Colonic mucosa (tissue), 4 donors: ENCODE measurements around the gene MOB3B. TPM values are rescaled to one million over a fixed set of nuclear protein-coding genes. Genes with fewer than 3 reads are reported as not detected.

Experiments used
- DNase-seq: peaks from one replicate; pipeline ENCODE4 v3.0.0-alpha.2; 2020
- H3K27ac ChIP-seq: fragments of 200-600 bp; one replicate; pipeline ENCODE4 v1.8.0; 2021
- H3K27me3 ChIP-seq: fragments of 200-600 bp; one replicate; pipeline ENCODE4 v1.8.0; 2021
- H3K36me3 ChIP-seq: fragments of 200-600 bp; one replicate; pipeline ENCODE4 v1.8.0; 2021
- H3K4me1 ChIP-seq: fragments of 200-600 bp; one replicate; pipeline ENCODE4 v1.8.0; 2021; ENCODE audit warnings: mild to moderate bottlenecking
- H3K4me3 ChIP-seq: fragments of 200-600 bp; one replicate; pipeline ENCODE4 v1.8.0; 2021
- H3K9ac ChIP-seq, 2 donors: one replicate each; pipeline ENCODE4 v1.7.0; 2013; ENCODE audit warnings: control low read depth in 2 of 2, low read depth in 2 of 2, low read length in 2 of 2
- H3K9me3 ChIP-seq: fragments of 200-600 bp; one replicate; pipeline ENCODE4 v1.8.0; 2021
- intact Hi-C: fragments of 100-400 bp; cut with DNase I; formaldehyde crosslinking; loops from one replicate; pipeline ENCODE4 v1.14.1; 2022
- total RNA-seq, 2 donors: library from RNA; stranded (reverse); fragmentation: NEBNext Ultra II Directional in 1 of 2; extraction: Animal tissue kit (Norgen Biotek cat#: 25700) in 1 of 2; gene quantifications; one replicate each; pipeline ENCODE4 v1.2.1, GENCODE V29; 2021
- TF ChIP-seq, protein P1 (sequence below): fragments of 200-600 bp; IDR thresholded peaks from one replicate; pipeline ENCODE4 v1.8.0; 2022; ENCODE audit warnings: antibody characterized with exemption, mild to moderate bottlenecking
- donor health status: healthy.
- donor health status: DM: no; HTN: no; CAD: no.
- donor health status: DM: no; HTN: no; CAD: no.

Gene MOB3B
- total RNA-seq, 2 donors from 2014 or later, result 35.8 to 39.6 TPM

DNA sequence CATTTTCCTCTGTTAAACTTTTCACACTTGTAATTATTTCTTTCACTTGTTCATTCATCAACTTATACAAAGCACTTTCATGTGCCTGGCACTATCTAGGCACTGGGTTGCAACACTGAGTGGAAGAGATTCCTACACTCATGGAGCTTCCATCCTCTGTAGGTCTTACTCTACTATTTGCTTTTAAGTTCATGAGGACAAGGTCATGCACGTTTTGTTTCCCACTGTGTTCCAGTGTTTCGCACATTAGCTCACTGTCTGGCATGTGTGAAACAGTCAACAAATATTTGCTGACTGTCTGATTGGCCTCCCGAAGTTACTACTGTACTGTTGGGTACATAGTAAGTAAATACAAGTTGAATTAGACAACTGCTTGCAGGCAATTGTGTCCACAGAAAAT is 93.4 kb downstream of the MOB3B start:
- Histone ChIP-seq H3K9ac (no peak overlapping the region), H3K36me3 (no peaks in the 10 kb centered on the region), H3K9me3 (no peaks in the 10 kb centered on the region), H3K27ac (no peak overlapping the region), H3K27me3 (no peaks in the 10 kb centered on the region), H3K4me3 (no peak overlapping the region), H3K4me1 (peaks cover 5% of the 10 kb centered on the region)
- TF ChIP-seq, protein P1, sequence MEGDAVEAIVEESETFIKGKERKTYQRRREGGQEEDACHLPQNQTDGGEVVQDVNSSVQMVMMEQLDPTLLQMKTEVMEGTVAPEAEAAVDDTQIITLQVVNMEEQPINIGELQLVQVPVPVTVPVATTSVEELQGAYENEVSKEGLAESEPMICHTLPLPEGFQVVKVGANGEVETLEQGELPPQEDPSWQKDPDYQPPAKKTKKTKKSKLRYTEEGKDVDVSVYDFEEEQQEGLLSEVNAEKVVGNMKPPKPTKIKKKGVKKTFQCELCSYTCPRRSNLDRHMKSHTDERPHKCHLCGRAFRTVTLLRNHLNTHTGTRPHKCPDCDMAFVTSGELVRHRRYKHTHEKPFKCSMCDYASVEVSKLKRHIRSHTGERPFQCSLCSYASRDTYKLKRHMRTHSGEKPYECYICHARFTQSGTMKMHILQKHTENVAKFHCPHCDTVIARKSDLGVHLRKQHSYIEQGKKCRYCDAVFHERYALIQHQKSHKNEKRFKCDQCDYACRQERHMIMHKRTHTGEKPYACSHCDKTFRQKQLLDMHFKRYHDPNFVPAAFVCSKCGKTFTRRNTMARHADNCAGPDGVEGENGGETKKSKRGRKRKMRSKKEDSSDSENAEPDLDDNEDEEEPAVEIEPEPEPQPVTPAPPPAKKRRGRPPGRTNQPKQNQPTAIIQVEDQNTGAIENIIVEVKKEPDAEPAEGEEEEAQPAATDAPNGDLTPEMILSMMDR, result no peak
- intact Hi-C loops, result no loop called here
- no peak for DNase-seq

DNA sequence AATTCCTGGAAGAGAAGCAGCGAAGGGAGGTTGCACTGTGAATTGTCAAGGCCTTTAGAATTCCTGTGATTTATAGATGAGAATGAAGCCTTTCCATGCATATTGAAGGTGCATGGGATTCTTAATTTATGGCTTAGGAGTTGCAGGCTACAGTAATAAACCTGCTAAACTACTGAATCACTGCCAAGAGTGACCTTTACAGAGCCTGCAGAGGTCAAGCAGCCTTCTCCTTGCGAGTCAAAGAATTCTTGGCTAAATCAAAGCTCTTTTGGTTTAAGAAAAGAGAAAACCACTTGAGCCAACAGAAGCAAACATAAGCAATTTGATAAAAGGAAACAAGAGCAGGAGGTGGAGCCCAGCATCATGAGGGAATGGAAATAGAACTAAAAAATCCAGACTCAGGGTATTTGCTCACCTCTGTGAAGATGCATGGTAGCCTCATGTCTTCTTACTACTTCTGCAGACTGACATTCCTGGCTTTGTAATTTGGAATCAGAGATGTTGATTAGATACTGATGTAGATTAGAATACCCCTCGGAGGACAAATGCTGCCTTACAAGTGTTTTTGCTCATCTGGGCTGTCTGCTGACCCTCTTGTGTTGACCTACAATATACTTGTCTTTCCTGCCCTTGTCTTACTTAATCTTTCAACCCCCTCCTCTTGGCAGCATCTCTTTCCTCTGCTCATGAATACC is 95.8 kb downstream of the MOB3B start:
- peaks cover 5% of the 10 kb centered on the region for H3K4me1 ChIP-seq
- no peaks in the 10 kb centered on the region for H3K9me3 ChIP-seq
- TF ChIP-seq, protein P1, result no peak
- H3K27ac ChIP-seq, result no peak overlapping the region
- no peak overlapping the region for H3K9ac ChIP-seq
- no peaks in the 10 kb centered on the region for H3K36me3 ChIP-seq
- no peaks in the 10 kb centered on the region for H3K27me3 ChIP-seq
- no peak for DNase-seq
- intact Hi-C loops, result no loop called here
- no peak overlapping the region for H3K4me3 ChIP-seq

DNA sequence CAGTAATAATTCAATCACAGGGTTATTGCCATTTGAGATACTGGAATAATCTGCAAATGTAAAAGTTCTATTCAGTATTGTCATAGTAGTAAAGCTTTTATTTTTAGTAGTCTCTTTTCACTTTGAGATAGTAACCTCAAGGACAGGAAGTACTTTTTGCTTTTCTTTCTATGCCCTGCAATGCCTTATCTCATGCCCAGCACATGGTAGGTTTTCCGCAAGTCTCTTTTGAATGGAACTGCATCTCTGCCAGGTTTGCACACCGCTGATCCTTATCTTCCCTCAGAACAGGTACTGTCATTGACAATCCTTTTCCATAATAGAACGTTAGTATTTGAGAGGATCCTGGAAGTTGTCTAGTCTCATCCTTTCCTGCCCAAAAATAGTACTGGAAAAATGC is 97.3 kb downstream of the MOB3B start:
- Histone ChIP-seq H3K27ac (no peak overlapping the region), H3K9ac (no peak overlapping the region), H3K36me3 (no peaks in the 10 kb centered on the region), H3K4me1 (peaks cover 5% of the 10 kb centered on the region), H3K27me3 (no peaks in the 10 kb centered on the region), H3K4me3 (no peak overlapping the region), H3K9me3 (no peaks in the 10 kb centered on the region)
- intact Hi-C loops, result no loop called here
- DNase-seq, result no peak
- TF ChIP-seq, protein P1, result no peak

DNA sequence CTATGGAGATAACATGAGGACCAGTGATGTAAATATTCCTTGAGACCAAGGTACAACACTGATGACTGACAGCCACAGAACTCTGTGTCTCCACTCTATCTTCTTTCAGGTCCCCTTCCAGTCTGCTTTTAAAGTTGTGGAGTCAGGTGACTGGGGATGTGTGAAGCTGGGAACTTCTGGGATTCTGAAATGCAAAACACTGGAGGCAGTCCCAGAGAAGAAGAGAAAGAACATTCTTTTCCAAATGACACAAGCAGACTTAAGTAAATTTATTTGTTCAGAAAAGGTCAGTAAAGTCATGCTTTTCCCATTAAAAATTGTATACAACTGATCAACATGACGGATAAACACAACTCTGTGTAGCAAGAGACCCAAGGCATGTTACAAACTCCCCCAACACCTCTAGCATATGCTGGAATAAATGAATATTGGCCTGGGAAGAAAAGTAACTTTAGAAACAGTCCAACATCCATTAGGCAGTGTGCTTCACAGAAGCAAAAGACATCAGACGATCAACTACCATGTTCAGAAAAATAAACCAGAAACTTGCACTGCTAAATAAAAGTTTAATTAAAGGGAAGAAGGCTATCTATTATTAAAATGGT is 98.0 kb downstream of the MOB3B start:
- no peak for DNase-seq
- Histone ChIP-seq H3K36me3 (no peaks in the 10 kb centered on the region), H3K27me3 (no peaks in the 10 kb centered on the region), H3K4me3 (no peak overlapping the region), H3K9ac (no peak overlapping the region), H3K9me3 (no peaks in the 10 kb centered on the region), H3K27ac (no peak overlapping the region), H3K4me1 (peaks cover 5% of the 10 kb centered on the region)
- TF ChIP-seq, protein P1, result no peak
- intact Hi-C loops, result no loop called here

DNA sequence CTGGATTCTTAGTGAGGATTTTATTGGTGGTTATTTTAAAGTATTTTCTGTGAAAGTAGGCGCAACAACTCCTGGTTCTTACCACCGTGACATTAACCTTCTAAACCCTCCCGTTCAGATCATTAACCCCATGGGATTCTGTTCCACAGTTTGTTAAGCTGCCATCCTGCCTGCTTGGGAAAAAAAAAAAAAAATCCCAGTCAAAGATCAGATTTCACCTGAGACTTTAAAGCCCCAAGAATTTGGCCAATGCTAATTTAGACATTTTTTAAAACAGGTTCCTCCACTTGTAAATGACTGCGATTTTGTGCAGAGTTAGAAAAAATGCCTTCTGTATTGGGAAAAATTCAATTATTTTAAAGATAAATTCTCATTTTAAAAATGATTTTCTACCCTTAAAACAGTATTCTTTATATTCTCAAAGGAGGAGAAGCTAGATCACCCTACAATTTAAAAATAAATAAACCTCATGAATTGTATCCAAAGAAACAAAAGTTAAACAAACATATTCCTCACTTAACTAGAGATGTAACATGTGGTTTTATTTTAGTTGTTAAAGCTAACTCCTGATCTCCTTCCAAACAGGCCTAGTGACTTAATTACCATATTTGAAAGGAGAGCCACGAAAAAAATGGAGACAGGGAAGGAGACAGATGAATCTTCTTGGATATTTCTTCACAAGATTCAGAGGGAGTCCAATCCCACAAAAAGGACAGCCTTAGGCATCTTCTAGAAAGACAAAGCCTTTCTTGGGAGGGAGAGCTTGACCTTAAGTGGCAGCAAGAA is 98.7 kb downstream of the MOB3B start:
- no peak for DNase-seq
- TF ChIP-seq, protein P1, result no peak
- no peak overlapping the region for H3K27ac ChIP-seq
- H3K27me3 ChIP-seq, result no peaks in the 10 kb centered on the region
- H3K36me3 ChIP-seq, result no peaks in the 10 kb centered on the region
- no peak overlapping the region for H3K9ac ChIP-seq
- peaks cover 5% of the 10 kb centered on the region for H3K4me1 ChIP-seq
- no peak overlapping the region for H3K4me3 ChIP-seq
- no peaks in the 10 kb centered on the region for H3K9me3 ChIP-seq
- intact Hi-C loops, result no loop called here
